ENCODE results near the gene ABHD4. TPM values are rescaled to one million over a fixed set of nuclear protein-coding genes. Genes with fewer than 3 reads are reported as not detected.
A peak's percentile ranks its signal among the peaks of the same experiment; 100 is the strongest.

Gene ABHD4
- total RNA-seq, 1 experiment from 2014 or later, result 39.3 TPM

- peak; percentile 16 for DNase-seq (ENCODE audit: extremely low read depth, low read depth)
These were observed 59.8 kb downstream of the ABHD4 start for GRCh38 chr14:22657861-22658260.

- no peak for DNase-seq (ENCODE audit: extremely low read depth, low read depth)
These were observed 60.8 kb downstream of the ABHD4 start for GRCh38 chr14:22658946-22659345.

- DNase-seq (ENCODE audit: extremely low read depth, low read depth), result no peak
These were observed 62.6 kb downstream of the ABHD4 start for GRCh38 chr14:22660654-22661053.

Other genes with a start within 250 kb of the ABHD4 start
- gene DAD1, start 9.1 kb upstream of the ABHD4 start, total RNA-seq (2014; rRNA removed; shearing (Covaris generic)), result 364 and 398 TPM in 2 replicates
- not detected in 2 replicates for gene OR6J1, start 46.1 kb downstream of the ABHD4 start, total RNA-seq (2014; rRNA removed; shearing (Covaris generic))
- 175 and 189 TPM in 2 replicates for gene OXA1L, start 168.4 kb downstream of the ABHD4 start, total RNA-seq (2014; rRNA removed; shearing (Covaris generic))
- gene SLC7A7, start 217.1 kb downstream of the ABHD4 start, total RNA-seq (2014; rRNA removed; shearing (Covaris generic)), result 1.1 TPM in 1 of 2 replicates, not detected in the other
- 58.9 and 68.9 TPM in 2 replicates for gene MRPL52, start 231.6 kb downstream of the ABHD4 start, total RNA-seq (2014; rRNA removed; shearing (Covaris generic))
- 0.30 and 0.89 TPM in 2 replicates for gene MMP14, start 238.3 kb downstream of the ABHD4 start, total RNA-seq (2014; rRNA removed; shearing (Covaris generic))